GM19463 (cell line): ENCODE data around the gene PRSS33.

Experiments
- ATAC-seq: cut with Tn5 transposase; IDR thresholded peaks from one replicate; pipeline ENCODE4 v1.9.1; 2021; ENCODE audit warnings: mild to moderate bottlenecking, moderate library complexity; ENCODE audit not compliant: unreplicated experiment

PRSS33 gene

GRCh38 chr16:2787406-2787805 lies at the start of gene PRSS33:
TSS of gene PRSS33 (minus strand) at chr16:2787560. CDS start at chr16:2786547, 1,013 bp downstream.
- no peak for ATAC-seq

- ATAC-seq = no peak
These were observed 49.5 kb upstream of the PRSS33 start for GRCh38 chr16:2836646-2837508.

- no peak for ATAC-seq
These were observed 48.5 kb upstream of the PRSS33 start for GRCh38 chr16:2835638-2836493.

GRCh38 chr16:2834968-2835367 lies 47.6 kb upstream of the PRSS33 start:
- no peak for ATAC-seq

GRCh38 chr16:2833776-2834175 lies 46.4 kb upstream of the PRSS33 start:
- ATAC-seq = no peak

- ATAC-seq = no peak
These were observed 43.8 kb upstream of the PRSS33 start for GRCh38 chr16:2831203-2831602.

- ATAC-seq = no peak
These were observed 43.0 kb upstream of the PRSS33 start for GRCh38 chr16:2830355-2830695.

- no peak for ATAC-seq
These were observed 42.4 kb upstream of the PRSS33 start, which contains the start of gene ZG16B for GRCh38 chr16:2829501-2830354. TSS of gene ZG16B (plus strand) at chr16:2830303. CDS start at chr16:2830442, 139 bp downstream.

GRCh38 chr16:2828876-2829430 lies 41.6 kb upstream of the PRSS33 start:
- no peak for ATAC-seq

- ATAC-seq = no peak
These were observed 41.1 kb upstream of the PRSS33 start for GRCh38 chr16:2828521-2828840.

GRCh38 chr16:2827831-2828520 lies 40.6 kb upstream of the PRSS33 start:
- ATAC-seq = no peak

GRCh38 chr16:2827374-2827791 lies 40.0 kb upstream of the PRSS33 start:
- no peak for ATAC-seq

GRCh38 chr16:2826591-2827373 lies 39.4 kb upstream of the PRSS33 start:
- no peak for ATAC-seq

GRCh38 chr16:2825906-2826305 lies 38.5 kb upstream of the PRSS33 start:
- no peak for ATAC-seq

GRCh38 chr16:2825049-2825742 lies 37.8 kb upstream of the PRSS33 start:
- ATAC-seq = no peak

- no peak for ATAC-seq
These were observed 37.3 kb upstream of the PRSS33 start for GRCh38 chr16:2824626-2825025.

- ATAC-seq = no peak
These were observed 35.1 kb upstream of the PRSS33 start for GRCh38 chr16:2822496-2822895.

GRCh38 chr16:2822158-2822495 lies 34.8 kb upstream of the PRSS33 start:
- ATAC-seq = no peak
